ENCODE results near the gene ZDHHC13.

ZDHHC13 gene

GRCh38 chr11:19208959-19209546, 92.1 kb downstream of the ZDHHC13 start:
- no peak for DNase-seq

- no peak for DNase-seq
These were observed 92.8 kb downstream of the ZDHHC13 start for GRCh38 chr11:19209617-19210370.

- no peak for DNase-seq
These were observed 99.1 kb downstream of the ZDHHC13 start for GRCh38 chr11:19216021-19216420.

- DNase-seq: no peak
These were observed 99.9 kb downstream of the ZDHHC13 start for GRCh38 chr11:19216709-19217374.

- DNase-seq: no peak
These were observed 101.2 kb downstream of the ZDHHC13 start for GRCh38 chr11:19218216-19218615.

GRCh38 chr11:19218786-19219460, 102.0 kb downstream of the ZDHHC13 start:
- no peak for DNase-seq

- DNase-seq: no peak
These were observed 104.1 kb downstream of the ZDHHC13 start for GRCh38 chr11:19220903-19221724.

GRCh38 chr11:19225123-19225522, 108.2 kb downstream of the ZDHHC13 start:
- no peak for DNase-seq

- DNase-seq: no peak
These were observed 108.6 kb downstream of the ZDHHC13 start for GRCh38 chr11:19225581-19225980.

All from fibroblast of skin of right biceps (primary cell).